Measurements from ENCODE around the gene FLOT1. TPM values are rescaled to one million over a fixed set of nuclear protein-coding genes. Genes with fewer than 3 reads are reported as not detected.
A peak's percentile ranks its signal among the peaks of the same experiment; 100 is the strongest.

FLOT1 gene
- total RNA-seq, 2 donors from 2014 or later: 293 to 319 TPM

GRCh38 chr6:30749554-30750378 lies 7.3 kb upstream of the FLOT1 start:
- no peaks in the 10 kb centered on the region for H3K36me3 Mint-ChIP-seq (ENCODE audit: insufficient read depth in 2 of 2)
- no peak overlapping the region for H3K27ac Mint-ChIP-seq
- ATAC-seq (replicated peaks in 1 of 2) (no peak), DNase-seq (no peak)
- H3K9me3 Mint-ChIP-seq: no peaks in the 10 kb centered on the region
- no peaks in the 10 kb centered on the region for H3K27me3 Mint-ChIP-seq (ENCODE audit: low read depth)
- no peak overlapping the region for H3K4me3 Mint-ChIP-seq
- peaks cover 65% of the 10 kb centered on the region for H3K4me1 Mint-ChIP-seq (ENCODE audit: low read depth)

DNA sequence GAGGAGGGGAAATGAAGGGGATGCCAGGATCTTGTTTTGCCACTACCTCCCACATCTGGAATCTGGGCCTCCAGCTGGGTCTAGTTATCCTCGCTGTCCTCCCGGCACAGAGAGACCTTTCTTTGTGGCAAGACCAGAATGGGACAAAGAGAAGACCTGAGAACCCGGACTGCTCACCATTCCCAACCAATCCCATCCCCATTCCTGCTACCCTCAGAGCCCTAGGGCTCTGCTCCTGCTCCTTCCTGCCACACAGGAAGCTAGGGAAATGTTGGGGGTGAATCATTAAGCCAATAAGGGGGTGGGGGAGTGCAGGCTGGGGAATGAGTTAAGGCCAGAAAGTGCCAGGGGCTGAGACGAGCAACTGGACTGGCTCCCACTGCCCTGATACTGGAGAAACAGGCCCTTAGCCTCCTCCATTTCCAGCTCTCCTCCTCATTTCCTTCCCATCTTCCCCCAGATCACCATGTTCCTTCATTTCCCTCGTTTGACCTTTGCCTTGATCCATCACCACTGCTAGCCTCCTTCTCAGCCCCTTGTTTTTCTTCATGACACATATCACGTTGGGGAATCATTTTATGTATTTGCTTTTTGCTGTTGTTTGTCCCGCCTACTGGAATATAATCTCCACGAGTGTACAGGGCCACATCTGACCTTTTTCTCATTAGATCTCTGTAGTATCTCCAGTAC lies 6.5 kb upstream of the FLOT1 start:
- ATAC-seq (replicated peaks in 1 of 2) (no peak), DNase-seq (no peak)
- Mint-ChIP-seq H3K9me3 (no peaks in the 10 kb centered on the region), H3K27ac (no peak overlapping the region), H3K4me1 (ENCODE audit: low read depth) (peaks cover 65% of the 10 kb centered on the region), H3K4me3 (no peak overlapping the region), H3K36me3 (ENCODE audit: insufficient read depth in 2 of 2) (peaks cover 0 to 2% of the 10 kb centered on the region in 2 donors), H3K27me3 (ENCODE audit: low read depth) (no peaks in the 10 kb centered on the region)

- H3K4me3 Mint-ChIP-seq: no peak overlapping the region
- peaks cover 67% of the 10 kb centered on the region for H3K4me1 Mint-ChIP-seq (ENCODE audit: low read depth)
- peaks cover 7 to 10% of the 10 kb centered on the region in 2 donors for H3K36me3 Mint-ChIP-seq (ENCODE audit: insufficient read depth in 2 of 2)
- no peaks in the 10 kb centered on the region for H3K27me3 Mint-ChIP-seq (ENCODE audit: low read depth)
- DNase-seq (no peak), ATAC-seq (replicated peaks in 1 of 2) (no peak)
- H3K9me3 Mint-ChIP-seq: no peaks in the 10 kb centered on the region
- H3K27ac Mint-ChIP-seq: no peak overlapping the region
Measured at GRCh38 chr6:30747902-30748769, 5.6 kb upstream of the FLOT1 start.

DNA sequence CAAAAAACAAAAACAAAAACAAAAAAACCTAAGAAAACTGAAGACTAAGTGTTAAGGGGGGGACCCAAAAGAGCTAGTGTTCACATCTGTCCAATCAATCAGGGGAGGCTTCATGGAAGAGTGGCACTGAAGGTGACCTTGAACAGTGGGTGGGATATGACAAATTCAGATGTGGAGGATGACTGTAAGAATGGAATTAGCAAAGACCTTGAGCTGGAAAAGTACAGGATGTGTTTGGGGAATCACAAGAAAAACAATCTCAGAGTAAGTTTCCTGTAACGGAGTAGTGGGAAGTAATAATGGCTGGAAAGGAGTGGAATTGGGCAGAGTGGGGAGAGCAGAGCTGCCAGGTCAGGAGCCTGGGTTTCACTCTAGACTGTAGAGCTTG lies 4.8 kb upstream of the FLOT1 start:
- H3K4me1 Mint-ChIP-seq (ENCODE audit: low read depth): peaks cover 62% of the 10 kb centered on the region
- no peak overlapping the region for H3K27ac Mint-ChIP-seq
- H3K4me3 Mint-ChIP-seq: no peak overlapping the region
- no peak for DNase-seq
- no peaks in the 10 kb centered on the region for H3K9me3 Mint-ChIP-seq
- peaks cover 8 to 12% of the 10 kb centered on the region in 2 donors for H3K36me3 Mint-ChIP-seq (ENCODE audit: insufficient read depth in 2 of 2)
- no peak for ATAC-seq (replicated peaks in 1 of 2)
- no peaks in the 10 kb centered on the region for H3K27me3 Mint-ChIP-seq (ENCODE audit: low read depth)

- Mint-ChIP-seq H3K36me3 (ENCODE audit: insufficient read depth in 2 of 2) (peaks cover 28 to 41% of the 10 kb centered on the region in 2 donors), H3K4me1 (ENCODE audit: low read depth) (peaks cover 79% of the 10 kb centered on the region), H3K27me3 (ENCODE audit: low read depth) (no peaks in the 10 kb centered on the region), H3K9me3 (no peaks in the 10 kb centered on the region), H3K27ac (peak within 1 kb of the TSS; percentile 98), H3K4me3 (peak within 1 kb of the TSS; percentile 97 to 98)
- ATAC-seq (replicated peaks in 1 of 2) (peak; percentile 54 to 56), DNase-seq (peak; percentile 88)
Measured at GRCh38 chr6:30744054-30744805, 1.7 kb upstream of the FLOT1 start, which contains the start of gene IER3. IER3 (minus strand) TSS chr6:30744547; CDS start chr6:30744518, 29 bp downstream.

DNA sequence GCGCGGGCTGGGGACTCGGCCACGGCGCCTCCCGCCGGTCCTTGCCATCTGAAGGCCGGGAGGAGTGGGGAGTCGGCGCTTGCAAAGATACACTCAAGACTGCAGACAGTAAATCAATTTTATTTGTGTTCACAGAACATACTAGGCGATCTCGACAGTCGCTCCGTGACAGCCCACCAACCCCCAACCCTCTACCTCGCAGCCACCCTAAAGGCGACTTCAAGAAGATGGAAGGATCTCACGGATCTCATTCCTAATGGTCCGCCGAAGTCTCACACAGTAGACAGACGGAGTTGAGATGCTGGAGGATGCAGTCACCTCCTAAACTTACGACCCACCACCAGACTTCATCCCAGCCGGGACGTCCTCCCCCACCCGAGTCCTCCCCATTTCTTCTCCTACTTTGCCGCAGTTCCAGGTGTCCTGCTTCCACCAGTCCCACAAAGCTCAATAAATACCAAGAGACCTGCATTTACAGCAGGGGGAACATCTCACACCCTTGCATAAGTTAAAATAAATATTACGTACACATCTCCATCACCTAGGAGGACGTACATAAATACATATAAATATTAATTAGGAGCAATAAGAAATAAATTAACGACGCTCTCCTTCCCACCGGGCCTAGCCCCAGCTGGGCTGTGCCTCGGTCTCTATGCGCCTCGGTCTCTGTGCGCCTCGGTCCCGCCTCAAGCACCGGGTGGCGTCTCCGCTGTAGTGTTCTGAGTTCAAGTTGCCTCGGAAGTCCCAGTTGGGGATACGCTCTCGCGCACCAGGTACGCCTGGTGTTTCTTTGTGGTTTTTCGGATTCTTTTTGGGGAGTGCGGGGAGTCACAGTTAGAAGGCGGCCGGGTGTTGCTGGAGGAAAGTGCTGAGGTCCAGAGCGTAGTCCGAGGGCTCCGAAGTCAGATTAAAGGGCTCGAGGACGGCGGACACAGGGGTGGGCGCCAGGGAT lies 889 bp upstream of the FLOT1 start:
- Mint-ChIP-seq H3K4me1 (ENCODE audit: low read depth) (peaks cover 80% of the 10 kb centered on the region), H3K36me3 (ENCODE audit: insufficient read depth in 2 of 2) (peaks cover 32 to 49% of the 10 kb centered on the region in 2 donors)
- ATAC-seq (replicated peaks in 1 of 2): peak; percentile 5 to 6

GRCh38 chr6:30741789-30742315 lies 635 bp downstream of the FLOT1 start:
- peaks cover 80% of the 10 kb centered on the region for H3K4me1 Mint-ChIP-seq (ENCODE audit: low read depth)
- ATAC-seq (replicated peaks in 1 of 2): no peak
- peak in 1 of 2 donors; percentile 21 for DNase-seq
- no peaks in the 10 kb centered on the region for H3K9me3 Mint-ChIP-seq
- peaks cover 40 to 62% of the 10 kb centered on the region in 2 donors for H3K36me3 Mint-ChIP-seq (ENCODE audit: insufficient read depth in 2 of 2)
- peak overlapping the region; percentile 96 for H3K27ac Mint-ChIP-seq
- peak overlapping the region; percentile 97 to 98 for H3K4me3 Mint-ChIP-seq
- no peaks in the 10 kb centered on the region for H3K27me3 Mint-ChIP-seq (ENCODE audit: low read depth)

More for the DNA sequence above, 889 bp upstream of the FLOT1 start:
- peak; percentile 44 to 62 for DNase-seq
- peak overlapping the region; percentile 98 for H3K27ac Mint-ChIP-seq
- no peaks in the 10 kb centered on the region for H3K27me3 Mint-ChIP-seq (ENCODE audit: low read depth)
- peak overlapping the region; percentile 97 to 98 for H3K4me3 Mint-ChIP-seq
- H3K9me3 Mint-ChIP-seq: no peaks in the 10 kb centered on the region

- Mint-ChIP-seq H3K27me3 (ENCODE audit: low read depth) (no peaks in the 10 kb centered on the region), H3K4me3 (peak overlapping the region; percentile 97 to 98), H3K27ac (peak overlapping the region; percentile 96), H3K9me3 (no peaks in the 10 kb centered on the region), H3K36me3 (ENCODE audit: insufficient read depth in 2 of 2) (peaks cover 43 to 67% of the 10 kb centered on the region in 2 donors), H3K4me1 (ENCODE audit: low read depth) (peaks cover 83% of the 10 kb centered on the region)
- DNase-seq: no peak
- ATAC-seq (replicated peaks in 1 of 2): no peak
Measured at GRCh38 chr6:30741063-30741779, 1.3 kb downstream of the FLOT1 start.

GRCh38 chr6:30740540-30740870 lies 2.0 kb downstream of the FLOT1 start:
- Mint-ChIP-seq H3K4me1 (ENCODE audit: low read depth) (peaks cover 84% of the 10 kb centered on the region), H3K27me3 (ENCODE audit: low read depth) (no peaks in the 10 kb centered on the region), H3K36me3 (ENCODE audit: insufficient read depth in 2 of 2) (peaks cover 45 to 72% of the 10 kb centered on the region in 2 donors), H3K4me3 (peak overlapping the region; percentile 97 to 98), H3K27ac (no peak overlapping the region), H3K9me3 (no peaks in the 10 kb centered on the region)
- ATAC-seq (replicated peaks in 1 of 2) (no peak), DNase-seq (no peak)

- peaks cover 48 to 73% of the 10 kb centered on the region in 2 donors for H3K36me3 Mint-ChIP-seq (ENCODE audit: insufficient read depth in 2 of 2)
- H3K27ac Mint-ChIP-seq: no peak overlapping the region
- ATAC-seq (replicated peaks in 1 of 2): no peak
- H3K4me3 Mint-ChIP-seq: peak overlapping the region; percentile 50 to 53
- H3K4me1 Mint-ChIP-seq (ENCODE audit: low read depth): peaks cover 79% of the 10 kb centered on the region
- no peaks in the 10 kb centered on the region for H3K27me3 Mint-ChIP-seq (ENCODE audit: low read depth)
- no peaks in the 10 kb centered on the region for H3K9me3 Mint-ChIP-seq
- DNase-seq: no peak
Measured at GRCh38 chr6:30738532-30738931, 4.0 kb downstream of the FLOT1 start.

Data from activated T-cell treated with anti-CD3 and anti-CD28 coated beads, Interleukin-2, amount 50 U/mL, for 72 hours (primary cell).